ENCODE results near the gene TXNDC11. TPM values are rescaled to one million over a fixed set of nuclear protein-coding genes. Genes with fewer than 3 reads are reported as not detected.

TXNDC11 gene
- total and polyA plus RNA-seq, 4 donors, result 18.1 to 34.3 (median 31.2) TPM

GRCh38 chr16:11685844-11686618, 56.6 kb downstream of the TXNDC11 start:
- Histone ChIP-seq H3K27ac (ENCODE audit: low read depth, low read length) (peak overlapping the region; percentile 48), H3K36me3 (ENCODE audit: control insufficient read depth, insufficient read depth, low read length) (peaks cover 29% of the 10 kb centered on the region), H3K4me1 (ENCODE audit: control insufficient read depth, insufficient read depth, low read length) (peaks cover 36% of the 10 kb centered on the region)

GRCh38 chr16:11684231-11685025, 58.2 kb downstream of the TXNDC11 start:
- WGBS (ENCODE audit: insufficient coverage), result 71% methylated on average over 7 of the region's 12 CpGs
- H3K27me3 ChIP-seq (ENCODE audit: control insufficient read depth, insufficient read depth, low read length), result no peaks in the 10 kb centered on the region
- no peaks in the 10 kb centered on the region for H3K9me3 ChIP-seq (ENCODE audit: control insufficient read depth, insufficient read depth, low read length)
- H3K36me3 ChIP-seq (ENCODE audit: control insufficient read depth, insufficient read depth, low read length), result peaks cover 41% of the 10 kb centered on the region
- peaks cover 32% of the 10 kb centered on the region for H3K4me1 ChIP-seq (ENCODE audit: control insufficient read depth, insufficient read depth, low read length)
- H3K27ac ChIP-seq (ENCODE audit: low read depth, low read length), result no peak overlapping the region
- no peak overlapping the region for H3K4me3 ChIP-seq (ENCODE audit: low read depth, low read length)
- no peak for DNase-seq (ENCODE audit: low read depth in 4 of 6, low spot score in 6 of 6)

More at GRCh38 chr16:11685844-11686618, 56.6 kb downstream of the TXNDC11 start:
- DNase-seq (ENCODE audit: low read depth in 4 of 6, low spot score in 6 of 6), result no peak
- Histone ChIP-seq H3K27me3 (ENCODE audit: control insufficient read depth, insufficient read depth, low read length) (no peaks in the 10 kb centered on the region), H3K4me3 (ENCODE audit: low read depth, low read length) (no peak overlapping the region), H3K9me3 (ENCODE audit: control insufficient read depth, insufficient read depth, low read length) (no peaks in the 10 kb centered on the region)
- WGBS (ENCODE audit: insufficient coverage), result 71% methylated on average over 3 of the region's 9 CpGs

GRCh38 chr16:11683145-11683544, 59.5 kb downstream of the TXNDC11 start:
- Histone ChIP-seq H3K27me3 (ENCODE audit: control insufficient read depth, insufficient read depth, low read length) (no peaks in the 10 kb centered on the region), H3K27ac (ENCODE audit: low read depth, low read length) (peak overlapping the region; percentile 53), H3K4me1 (ENCODE audit: control insufficient read depth, insufficient read depth, low read length) (peaks cover 41% of the 10 kb centered on the region), H3K36me3 (ENCODE audit: control insufficient read depth, insufficient read depth, low read length) (peaks cover 51% of the 10 kb centered on the region), H3K9me3 (ENCODE audit: control insufficient read depth, insufficient read depth, low read length) (no peaks in the 10 kb centered on the region), H3K4me3 (ENCODE audit: low read depth, low read length) (no peak overlapping the region)
- DNase-seq (ENCODE audit: low read depth in 4 of 6, low spot score in 6 of 6), result peak in 2 of 6 donors; percentile 46 to 81
- 32% methylated on average over 11 of the region's 11 CpGs for WGBS (ENCODE audit: insufficient coverage)

- H3K36me3 ChIP-seq (ENCODE audit: control insufficient read depth, insufficient read depth, low read length), result peaks cover 55% of the 10 kb centered on the region
- no peak overlapping the region for H3K4me3 ChIP-seq (ENCODE audit: low read depth, low read length)
- H3K9me3 ChIP-seq (ENCODE audit: control insufficient read depth, insufficient read depth, low read length), result no peaks in the 10 kb centered on the region
- no peaks in the 10 kb centered on the region for H3K27me3 ChIP-seq (ENCODE audit: control insufficient read depth, insufficient read depth, low read length)
- WGBS (ENCODE audit: insufficient coverage), result no CpG with 5 or more reads among the region's 5 CpGs
- peak overlapping the region; percentile 53 for H3K27ac ChIP-seq (ENCODE audit: low read depth, low read length)
- peaks cover 43% of the 10 kb centered on the region for H3K4me1 ChIP-seq (ENCODE audit: control insufficient read depth, insufficient read depth, low read length)
- DNase-seq (ENCODE audit: low read depth in 4 of 6, low spot score in 6 of 6), result no peak
Measured at GRCh38 chr16:11682655-11683096, 60.0 kb downstream of the TXNDC11 start.

GRCh38 chr16:11681976-11682654, 60.5 kb downstream of the TXNDC11 start:
- Histone ChIP-seq H3K4me3 (ENCODE audit: low read depth, low read length) (no peak overlapping the region), H3K27me3 (ENCODE audit: control insufficient read depth, insufficient read depth, low read length) (no peaks in the 10 kb centered on the region), H3K9me3 (ENCODE audit: control insufficient read depth, insufficient read depth, low read length) (no peaks in the 10 kb centered on the region), H3K36me3 (ENCODE audit: control insufficient read depth, insufficient read depth, low read length) (peaks cover 61% of the 10 kb centered on the region), H3K27ac (ENCODE audit: low read depth, low read length) (no peak overlapping the region), H3K4me1 (ENCODE audit: control insufficient read depth, insufficient read depth, low read length) (peaks cover 38% of the 10 kb centered on the region)
- no peak for DNase-seq (ENCODE audit: low read depth in 4 of 6, low spot score in 6 of 6)
- WGBS (ENCODE audit: insufficient coverage), result 72% methylated on average over 6 of the region's 12 CpGs

GRCh38 chr16:11681556-11681955, 61.1 kb downstream of the TXNDC11 start:
- peaks cover 42% of the 10 kb centered on the region for H3K4me1 ChIP-seq (ENCODE audit: control insufficient read depth, insufficient read depth, low read length)
- no peaks in the 10 kb centered on the region for H3K9me3 ChIP-seq (ENCODE audit: control insufficient read depth, insufficient read depth, low read length)
- no peak overlapping the region for H3K4me3 ChIP-seq (ENCODE audit: low read depth, low read length)
- H3K36me3 ChIP-seq (ENCODE audit: control insufficient read depth, insufficient read depth, low read length), result peaks cover 67% of the 10 kb centered on the region
- no peaks in the 10 kb centered on the region for H3K27me3 ChIP-seq (ENCODE audit: control insufficient read depth, insufficient read depth, low read length)
- no peak for DNase-seq (ENCODE audit: low read depth in 4 of 6, low spot score in 6 of 6)
- no CpG with 5 or more reads among the region's 2 CpGs for WGBS (ENCODE audit: insufficient coverage)
- no peak overlapping the region for H3K27ac ChIP-seq (ENCODE audit: low read depth, low read length)

GRCh38 chr16:11679941-11680911, 62.4 kb downstream of the TXNDC11 start:
- H3K4me1 ChIP-seq (ENCODE audit: control insufficient read depth, insufficient read depth, low read length), result peaks cover 48% of the 10 kb centered on the region
- peaks cover 72% of the 10 kb centered on the region for H3K36me3 ChIP-seq (ENCODE audit: control insufficient read depth, insufficient read depth, low read length)
- no peak for DNase-seq (ENCODE audit: low read depth in 4 of 6, low spot score in 6 of 6)
- no peaks in the 10 kb centered on the region for H3K9me3 ChIP-seq (ENCODE audit: control insufficient read depth, insufficient read depth, low read length)
- 91% methylated on average over 5 of the region's 12 CpGs for WGBS (ENCODE audit: insufficient coverage)
- no peak overlapping the region for H3K4me3 ChIP-seq (ENCODE audit: low read depth, low read length)
- H3K27me3 ChIP-seq (ENCODE audit: control insufficient read depth, insufficient read depth, low read length), result no peaks in the 10 kb centered on the region
- H3K27ac ChIP-seq (ENCODE audit: low read depth, low read length), result no peak overlapping the region

GRCh38 chr16:11679250-11679649, 63.4 kb downstream of the TXNDC11 start:
- 67% methylated on average over 13 of the region's 13 CpGs for WGBS (ENCODE audit: insufficient coverage)
- no peak for DNase-seq (ENCODE audit: low read depth in 4 of 6, low spot score in 6 of 6)
- peak overlapping the region; percentile 12 for H3K27ac ChIP-seq (ENCODE audit: low read depth, low read length)
- no peaks in the 10 kb centered on the region for H3K27me3 ChIP-seq (ENCODE audit: control insufficient read depth, insufficient read depth, low read length)
- H3K36me3 ChIP-seq (ENCODE audit: control insufficient read depth, insufficient read depth, low read length), result peaks cover 70% of the 10 kb centered on the region
- no peak overlapping the region for H3K4me3 ChIP-seq (ENCODE audit: low read depth, low read length)
- peaks cover 52% of the 10 kb centered on the region for H3K4me1 ChIP-seq (ENCODE audit: control insufficient read depth, insufficient read depth, low read length)
- H3K9me3 ChIP-seq (ENCODE audit: control insufficient read depth, insufficient read depth, low read length), result no peaks in the 10 kb centered on the region

All from spinal cord (tissue), 10 donors.